NCI-H2171 (cell line): Measurements from ENCODE around the gene ARHGAP24.
"Not testable (repeated sequence)": the region's sequence is repeated elsewhere in the genome, so short reads cannot be mapped to it uniquely, and the experiment has no call there.

Experiments used
- DNase-seq: peaks from one replicate; lab custom pipeline; 2025; lab: John Stamatoyannopoulos, UW

The ARHGAP24 gene

GRCh38 chr4:85518526-85518925 lies 43.6 kb downstream of the ARHGAP24 start:
- not testable (repeated sequence) for DNase-seq

- no peak for DNase-seq
These were observed 46.1 kb downstream of the ARHGAP24 start for GRCh38 chr4:85520765-85521749.

- no peak for DNase-seq
These were observed 47.3 kb downstream of the ARHGAP24 start for GRCh38 chr4:85522277-85522676.

GRCh38 chr4:85522836-85523235 lies 47.9 kb downstream of the ARHGAP24 start:
- no peak for DNase-seq

- no peak for DNase-seq
These were observed 52.9 kb downstream of the ARHGAP24 start for GRCh38 chr4:85527815-85528214.

- no peak for DNase-seq
These were observed 56.8 kb downstream of the ARHGAP24 start for GRCh38 chr4:85531560-85532341.

- no peak for DNase-seq
These were observed 59.2 kb downstream of the ARHGAP24 start for GRCh38 chr4:85534120-85534519.

GRCh38 chr4:85543832-85544231 lies 68.9 kb downstream of the ARHGAP24 start:
- no peak for DNase-seq

- DNase-seq: no peak
These were observed 69.8 kb downstream of the ARHGAP24 start for GRCh38 chr4:85544751-85545150.

GRCh38 chr4:85548116-85548515 lies 73.2 kb downstream of the ARHGAP24 start:
- DNase-seq: no peak

GRCh38 chr4:85548841-85549240 lies 73.9 kb downstream of the ARHGAP24 start:
- no peak for DNase-seq

GRCh38 chr4:85555206-85555605 lies 80.3 kb downstream of the ARHGAP24 start:
- DNase-seq: no peak

- DNase-seq: no peak
These were observed 81.3 kb downstream of the ARHGAP24 start for GRCh38 chr4:85556283-85556682.

- no peak for DNase-seq
These were observed 82.3 kb downstream of the ARHGAP24 start for GRCh38 chr4:85557016-85557901.

- no peak for DNase-seq
These were observed 91.0 kb downstream of the ARHGAP24 start for GRCh38 chr4:85565761-85566480.

GRCh38 chr4:85569730-85570299 lies 94.9 kb downstream of the ARHGAP24 start:
- DNase-seq: no peak

- no peak for DNase-seq
These were observed 95.4 kb downstream of the ARHGAP24 start for GRCh38 chr4:85570388-85570787.

- DNase-seq: no peak
These were observed 96.1 kb downstream of the ARHGAP24 start for GRCh38 chr4:85571008-85571407.

GRCh38 chr4:85573270-85573669 lies 98.3 kb downstream of the ARHGAP24 start:
- DNase-seq: no peak

- DNase-seq: no peak
These were observed 102.4 kb downstream of the ARHGAP24 start for GRCh38 chr4:85577307-85577706.

- no peak for DNase-seq
These were observed 105.0 kb downstream of the ARHGAP24 start for GRCh38 chr4:85579942-85580341.
